ENCODE measurements around the gene CASK.
"Not testable (repeated sequence)": the region's sequence is repeated elsewhere in the genome, so short reads cannot be mapped to it uniquely, and the experiment has no call there.

CASK gene

GRCh38 chrX:41543668-41544067 lies 379.7 kb downstream of the CASK start:
- DNase-seq: no peak

- no peak for DNase-seq
Measured at GRCh38 chrX:41543025-41543424, 380.3 kb downstream of the CASK start.

- no peak for DNase-seq
Measured at GRCh38 chrX:41542536-41542935, 380.8 kb downstream of the CASK start.

GRCh38 chrX:41542135-41542534 lies 381.2 kb downstream of the CASK start:
- no peak for DNase-seq

- DNase-seq: no peak
Measured at GRCh38 chrX:41541386-41541785, 382.0 kb downstream of the CASK start.

- DNase-seq: no peak
Measured at GRCh38 chrX:41538707-41539106, 384.6 kb downstream of the CASK start.

GRCh38 chrX:41530085-41530484 lies 393.3 kb downstream of the CASK start:
- DNase-seq: no peak

- DNase-seq: no peak
Measured at GRCh38 chrX:41529221-41529620, 394.1 kb downstream of the CASK start.

GRCh38 chrX:41528784-41529183 lies 394.6 kb downstream of the CASK start:
- no peak for DNase-seq

- no peak for DNase-seq
Measured at GRCh38 chrX:41526925-41527324, 396.4 kb downstream of the CASK start.

GRCh38 chrX:41526271-41526670 lies 397.1 kb downstream of the CASK start:
- DNase-seq: no peak

- DNase-seq: no peak
Measured at GRCh38 chrX:41522671-41523070, 400.7 kb downstream of the CASK start.

GRCh38 chrX:41522081-41522480 lies 401.3 kb downstream of the CASK start:
- DNase-seq: no peak

- DNase-seq: no peak
Measured at GRCh38 chrX:41519468-41519867, 403.9 kb downstream of the CASK start.

- no peak for DNase-seq
Measured at GRCh38 chrX:41518841-41519220, 404.5 kb downstream of the CASK start.

GRCh38 chrX:41518127-41518840 lies 405.1 kb downstream of the CASK start:
- peak; percentile 35 to 50 for DNase-seq

GRCh38 chrX:41516999-41517765 lies 406.2 kb downstream of the CASK start:
- DNase-seq: no peak

GRCh38 chrX:41516456-41516855 lies 406.9 kb downstream of the CASK start:
- no peak for DNase-seq

- no peak for DNase-seq
Measured at GRCh38 chrX:41515376-41515775, 408.0 kb downstream of the CASK start.

- no peak for DNase-seq
Measured at GRCh38 chrX:41514179-41514578, 409.2 kb downstream of the CASK start.

GRCh38 chrX:41512853-41513252 lies 410.5 kb downstream of the CASK start:
- DNase-seq: not testable (repeated sequence)

GRCh38 chrX:41512394-41512793 lies 411.0 kb downstream of the CASK start:
- DNase-seq: peak; percentile 4 to 12

- DNase-seq: no peak
Measured at GRCh38 chrX:41507919-41508318, 415.4 kb downstream of the CASK start.

- DNase-seq: no peak
Measured at GRCh38 chrX:41502004-41502403, 421.4 kb downstream of the CASK start.

- no peak for DNase-seq
Measured at GRCh38 chrX:41499984-41500383, 423.4 kb downstream of the CASK start.

Measured in activated CD4-positive, alpha-beta T cell treated with anti-CD3 and anti-CD28 coated beads, Interleukin-2, amount 50 U/mL, for 48 hours (primary cell).